ENCODE data around the gene DHCR7. TPM values are rescaled to one million over a fixed set of nuclear protein-coding genes. Genes with fewer than 3 reads are reported as not detected.

Gene DHCR7
- total RNA-seq, 4 donors from 2014 or later, result 2.5 to 7.3 (median 5.9) TPM

GRCh38 chr11:71491531-71491930, 43.3 kb upstream of the DHCR7 start:
- Histone ChIP-seq H3K27me3 (no peaks in the 10 kb centered on the region), H3K36me3 (peaks cover 0 to 49% of the 10 kb centered on the region in 2 donors), H3K9me3 (no peaks in the 10 kb centered on the region), H3K27ac (no peak overlapping the region), H3K4me3 (no peak overlapping the region), H3K4me1 (no peaks in the 10 kb centered on the region)
- in situ Hi-C loops (cut with MboI; ENCODE audit: low sequenced_read_pairs in 4 of 4) (no loop called here), intact Hi-C loops (cut with DNase I; ENCODE audit: low total_unique reads) (no loop called here)
- no peak for ATAC-seq
- DNase-seq, result no peak
- TF ChIP-seq CTCF (IDR thresholded peaks at IDR 0.05 in 4 of 5, conservative IDR thresholded peaks at IDR 0.05 in 1 of 5) (no peak), POLR2A (IDR thresholded peaks at IDR 0.05) (no peak)

DNA sequence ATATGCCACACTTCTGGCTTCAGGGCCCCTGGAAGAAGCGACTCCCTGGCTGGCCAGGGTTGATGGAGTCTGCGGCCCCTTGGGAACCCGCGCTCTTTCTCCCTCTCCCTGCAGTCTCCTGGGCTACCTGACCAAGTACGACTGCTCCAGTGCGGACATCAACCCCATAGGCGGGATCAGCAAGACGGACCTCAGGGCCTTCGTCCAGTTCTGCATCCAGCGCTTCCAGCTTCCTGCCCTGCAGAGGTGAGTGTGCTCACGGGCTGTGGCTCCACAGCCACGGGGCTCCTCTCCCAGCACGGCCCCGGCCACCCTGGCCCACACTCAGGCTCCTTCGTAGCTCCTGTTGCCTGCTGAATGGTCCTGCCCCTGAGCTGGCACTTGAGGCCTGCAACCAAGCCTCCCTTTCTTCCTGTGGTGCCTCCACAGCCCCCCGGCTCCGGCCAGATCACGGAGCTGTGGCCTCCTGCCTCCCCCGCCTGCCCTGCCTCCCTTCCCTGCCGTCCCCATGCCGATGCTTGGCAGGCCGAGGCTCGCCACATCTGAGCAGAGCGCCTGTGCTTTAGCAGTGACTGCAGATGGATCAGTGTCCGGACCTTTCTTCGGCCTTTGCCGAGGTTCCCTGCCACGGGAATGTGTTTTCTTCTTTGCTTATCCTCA, 42.7 kb upstream of the DHCR7 start:
- H3K4me1 ChIP-seq, result no peaks in the 10 kb centered on the region
- no peaks in the 10 kb centered on the region for H3K9me3 ChIP-seq
- DNase-seq (peak in 1 of 2 donors; percentile 2), ATAC-seq (no peak)
- no peak overlapping the region for H3K27ac ChIP-seq
- intact Hi-C loops (cut with DNase I; ENCODE audit: low total_unique reads), result no loop called here
- no peaks in the 10 kb centered on the region for H3K27me3 ChIP-seq
- H3K4me3 ChIP-seq, result no peak overlapping the region
- H3K36me3 ChIP-seq, result peaks cover 0 to 50% of the 10 kb centered on the region in 2 donors
- TF ChIP-seq CTCF (IDR thresholded peaks at IDR 0.05 in 4 of 5, conservative IDR thresholded peaks at IDR 0.05 in 1 of 5), result no peak
- no peak for TF ChIP-seq POLR2A (IDR thresholded peaks at IDR 0.05)
- in situ Hi-C loops (cut with MboI; ENCODE audit: low sequenced_read_pairs in 4 of 4), result no loop called here

DNA sequence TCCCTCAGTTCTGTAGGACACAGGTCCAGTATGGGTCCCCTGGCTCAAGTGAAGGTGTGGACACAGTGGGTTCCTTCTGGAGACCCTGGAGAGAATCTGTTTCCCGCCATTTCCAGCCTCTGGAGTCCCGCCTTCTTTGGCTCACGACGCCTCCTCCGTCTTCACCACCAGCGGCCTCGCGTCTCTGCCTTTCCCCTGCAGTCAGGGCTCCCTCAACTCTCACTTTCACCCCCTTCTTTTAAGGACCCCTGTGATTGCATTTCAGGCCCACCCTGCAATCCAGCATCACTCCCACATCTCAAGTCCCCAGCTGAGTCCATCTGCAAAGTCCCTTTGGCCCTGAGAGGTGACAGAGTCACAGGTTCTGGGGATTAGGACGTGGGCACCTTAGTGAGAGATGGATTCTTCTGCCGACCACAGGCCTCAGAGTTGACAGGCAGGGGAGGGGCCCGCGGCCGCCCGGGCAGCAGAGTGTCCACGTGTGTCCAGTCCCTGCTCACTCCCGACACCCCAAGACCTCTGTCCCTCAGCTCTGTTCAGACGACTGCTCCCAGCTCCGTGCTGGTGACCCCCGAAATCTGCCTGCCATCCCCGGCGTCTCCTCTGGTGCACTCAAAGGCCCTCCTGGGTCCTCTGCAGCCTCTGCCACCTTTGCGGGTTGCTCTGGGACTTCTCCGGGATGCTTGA, 42.0 kb upstream of the DHCR7 start:
- Histone ChIP-seq H3K9me3 (no peaks in the 10 kb centered on the region), H3K4me1 (no peaks in the 10 kb centered on the region), H3K27ac (no peak overlapping the region), H3K4me3 (no peak overlapping the region), H3K27me3 (no peaks in the 10 kb centered on the region), H3K36me3 (peaks cover 0 to 50% of the 10 kb centered on the region in 2 donors)
- intact Hi-C loops (cut with DNase I; ENCODE audit: low total_unique reads), result no loop called here
- TF ChIP-seq POLR2A (IDR thresholded peaks at IDR 0.05), result no peak
- no peak for TF ChIP-seq CTCF (IDR thresholded peaks at IDR 0.05 in 4 of 5, conservative IDR thresholded peaks at IDR 0.05 in 1 of 5)
- no peak for ATAC-seq
- in situ Hi-C loops (cut with MboI; ENCODE audit: low sequenced_read_pairs in 4 of 4), result no loop called here
- peak in 1 of 2 donors; percentile 2 for DNase-seq

DNA sequence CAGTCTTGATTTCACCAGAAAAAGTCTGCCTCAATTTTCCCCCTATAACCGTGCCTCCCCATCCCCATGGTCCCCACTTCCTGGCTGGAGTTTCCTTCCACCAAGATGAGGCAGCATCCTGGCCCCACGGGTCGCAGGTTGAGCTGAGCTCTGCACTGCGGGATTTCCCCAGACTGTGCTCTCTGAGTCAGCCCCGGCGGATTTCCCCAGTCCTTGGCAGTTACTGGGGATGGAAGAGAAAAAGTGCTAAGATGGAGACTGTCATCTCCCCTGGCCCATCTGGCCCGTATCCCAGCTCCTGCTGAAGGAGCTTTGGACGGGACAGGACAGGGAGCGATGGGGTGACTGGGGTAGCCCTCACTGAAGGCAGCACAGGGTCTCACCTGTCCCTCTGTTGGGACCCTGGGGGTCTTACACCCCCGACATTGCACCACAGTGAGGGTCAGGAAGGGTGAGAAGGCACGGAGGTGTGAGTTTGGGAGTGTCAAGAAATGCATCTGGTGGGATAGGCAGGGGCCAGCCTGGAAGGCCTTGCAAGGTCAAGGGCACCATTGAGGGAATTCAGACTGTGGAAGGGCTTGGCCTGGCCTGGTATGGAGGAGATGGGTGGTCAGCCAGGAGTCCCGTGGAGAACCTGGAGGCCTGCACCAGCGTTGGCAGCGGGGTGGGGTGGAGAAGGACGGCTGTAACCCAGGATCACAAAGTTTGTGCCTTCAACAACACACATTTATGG, 41.3 kb upstream of the DHCR7 start:
- ATAC-seq, result no peak
- in situ Hi-C loops (cut with MboI; ENCODE audit: low sequenced_read_pairs in 4 of 4), result no loop called here
- peaks cover 0 to 52% of the 10 kb centered on the region in 2 donors for H3K36me3 ChIP-seq

GRCh38 chr11:71488681-71489270, 40.6 kb upstream of the DHCR7 start:
- Histone ChIP-seq H3K4me3 (no peak overlapping the region), H3K36me3 (peaks cover 0 to 59% of the 10 kb centered on the region in 2 donors), H3K27ac (no peak overlapping the region), H3K27me3 (no peaks in the 10 kb centered on the region), H3K9me3 (no peaks in the 10 kb centered on the region), H3K4me1 (no peaks in the 10 kb centered on the region)
- TF ChIP-seq POLR2A (IDR thresholded peaks at IDR 0.05) (no peak), CTCF (IDR thresholded peaks at IDR 0.05 in 4 of 5, conservative IDR thresholded peaks at IDR 0.05 in 1 of 5) (no peak)
- in situ Hi-C loops (cut with MboI; ENCODE audit: low sequenced_read_pairs in 4 of 4) (no loop called here), intact Hi-C loops (cut with DNase I; ENCODE audit: low total_unique reads) (no loop called here)
- DNase-seq (no peak), ATAC-seq (no peak)

More for the DNA sequence above, 41.3 kb upstream of the DHCR7 start:
- intact Hi-C loops (cut with DNase I; ENCODE audit: low total_unique reads), result no loop called here
- Histone ChIP-seq H3K27ac (no peak overlapping the region), H3K4me1 (no peaks in the 10 kb centered on the region), H3K4me3 (no peak overlapping the region), H3K27me3 (no peaks in the 10 kb centered on the region), H3K9me3 (no peaks in the 10 kb centered on the region)
- TF ChIP-seq POLR2A (IDR thresholded peaks at IDR 0.05), result no peak
- peak in 1 of 2 donors; percentile 1 for DNase-seq
